Peyer's patch (tissue), 4 donors: ENCODE data around the gene KMT5C. TPM values are rescaled to one million over a fixed set of nuclear protein-coding genes. Genes with fewer than 3 reads are reported as not detected.

Experiments
- DNase-seq, 3 donors: peaks; one replicate each; pipeline ENCODE4 v3.0.0-alpha.2; 2017 to 2019
- H3K27ac ChIP-seq, 4 donors: fragments of 200-600 bp; sonication (generic); one replicate each; pipeline ENCODE4 v1.5.1; 2016 to 2019
- H3K27me3 ChIP-seq, 2 donors: fragments of 200-600 bp; sonication (generic); one replicate each; pipeline ENCODE4 v1.5.1; 2019
- H3K36me3 ChIP-seq, 3 donors: fragments of 200-600 bp; sonication (generic); one replicate each; pipeline ENCODE4 v1.5.1; 2016 to 2019
- H3K4me1 ChIP-seq, 4 donors: fragments of 200-600 bp; sonication (generic); one replicate each; pipeline ENCODE4 v1.5.1; 2016 to 2019
- H3K4me3 ChIP-seq, 4 donors: fragments of 200-600 bp; sonication (generic); 1 replicate in 3 of 4; 2 replicates in 1 of 4; pipeline ENCODE4 v1.5.1; 2016 to 2019; ENCODE audit warnings: mild to moderate bottlenecking in 1 of 4
- H3K9me3 ChIP-seq, 4 donors: fragments of 200-600 bp; sonication (generic); one replicate each; pipeline ENCODE4 v1.5.1; 2016 to 2019; ENCODE audit warnings: mild to moderate bottlenecking in 1 of 4
- CTCF ChIP-seq, 6 experiments: fragments of 450-650 bp in 4 of 6; fragments of 200-600 bp in 2 of 6; sonication (generic) in 1 of 6; IDR thresholded peaks; one replicate each; pipeline ENCODE4 v1.5.1; 2017 to 2019; ENCODE audit warnings: antibody characterized with exemption in 6 of 6, mild to moderate bottlenecking in 3 of 6, moderate library complexity in 1 of 6
- POLR2A ChIP-seq, 2 donors: fragments of 450-650 bp; IDR thresholded peaks; one replicate each; pipeline ENCODE4 v1.5.1; 2017; ENCODE audit warnings: antibody characterized with exemption in 2 of 2, mild to moderate bottlenecking in 2 of 2, moderate library complexity in 2 of 2
- total RNA-seq, 4 donors: library from RNA; depleted of rRNA; stranded (reverse); fragments of >200 nt; gene quantifications; one replicate each; pipeline ENCODE4 v1.1.0, GENCODE V29; 2016

KMT5C gene
- total RNA-seq, 4 donors from 2014 or later, result 14.4 to 45.6 (median 43.9) TPM

- Histone ChIP-seq H3K4me3 (peak within 1 kb of the TSS; percentile 66 to 86 (median 81)), H3K27ac (peak within 1 kb of the TSS; percentile 85 to 96 (median 91)), H3K9me3 (no peaks in the 10 kb centered on the region), H3K36me3 (peaks cover 0 to 40% (median 0%) of the 10 kb centered on the region in 3 donors), H3K4me1 (peaks cover 8 to 54% (median 29%) of the 10 kb centered on the region in 4 donors), H3K27me3 (no peaks in the 10 kb centered on the region)
- peak; percentile 97 to 99 (median 99) for DNase-seq
- peak; percentile 99 for TF ChIP-seq POLR2A (IDR thresholded peaks at IDR 0.05)
- no peak for TF ChIP-seq CTCF (IDR thresholded peaks at IDR 0.05)
These were observed 46.2 kb downstream of the KMT5C start, which contains the start of gene RPL28 for GRCh38 chr19:55385724-55386492. RPL28 (plus strand) TSS chr19:55385932; CDS start chr19:55386358, 426 bp downstream.

- H3K27ac ChIP-seq, result peak overlapping the region; percentile 85 to 96 (median 91)
These were observed 46.9 kb downstream of the KMT5C start for GRCh38 chr19:55386493-55386971.

GRCh38 chr19:55387736-55388497 is 48.2 kb downstream of the KMT5C start:
- Histone ChIP-seq H3K9me3 (no peaks in the 10 kb centered on the region), H3K27me3 (no peaks in the 10 kb centered on the region), H3K36me3 (peaks cover 0 to 40% (median 0%) of the 10 kb centered on the region in 3 donors), H3K4me3 (peak overlapping the region in 3 of 4 donors; percentile 66 to 84 (median 78)), H3K27ac (peak overlapping the region in 1 of 4 donors; percentile 1), H3K4me1 (peaks cover 8 to 48% (median 29%) of the 10 kb centered on the region in 4 donors)
- TF ChIP-seq CTCF (IDR thresholded peaks at IDR 0.05) (no peak), POLR2A (IDR thresholded peaks at IDR 0.05) (no peak)
- no peak for DNase-seq

More at GRCh38 chr19:55386493-55386971, 46.9 kb downstream of the KMT5C start:
- H3K36me3 ChIP-seq, result peaks cover 0 to 40% (median 0%) of the 10 kb centered on the region in 3 donors
- H3K9me3 ChIP-seq, result no peaks in the 10 kb centered on the region
- peak overlapping the region; percentile 66 to 86 (median 81) for H3K4me3 ChIP-seq
- H3K27me3 ChIP-seq, result no peaks in the 10 kb centered on the region
- DNase-seq, result peak in 1 of 3 donors; percentile 36
- H3K4me1 ChIP-seq, result peaks cover 8 to 54% (median 29%) of the 10 kb centered on the region in 4 donors
- no peak for TF ChIP-seq POLR2A (IDR thresholded peaks at IDR 0.05)
- TF ChIP-seq CTCF (IDR thresholded peaks at IDR 0.05), result no peak

- no peak overlapping the region for H3K27ac ChIP-seq
- no peaks in the 10 kb centered on the region for H3K27me3 ChIP-seq
These were observed 50.0 kb downstream of the KMT5C start for GRCh38 chr19:55389386-55390317.

More at GRCh38 chr19:55389386-55390317, 50.0 kb downstream of the KMT5C start:
- Histone ChIP-seq H3K4me1 (peaks cover 8 to 37% (median 26%) of the 10 kb centered on the region in 4 donors), H3K36me3 (peaks cover 0 to 40% (median 0%) of the 10 kb centered on the region in 3 donors), H3K4me3 (no peak overlapping the region), H3K9me3 (no peaks in the 10 kb centered on the region)
- TF ChIP-seq CTCF (IDR thresholded peaks at IDR 0.05) (no peak), POLR2A (IDR thresholded peaks at IDR 0.05) (no peak)
- DNase-seq, result no peak
